8988T (cell line): Measurements from ENCODE around the gene WFIKKN1.
"Not testable (repeated sequence)": the region's sequence is repeated elsewhere in the genome, so short reads cannot be mapped to it uniquely, and the experiment has no call there.

Experiments
- DNase-seq: peaks from one replicate; pipeline ENCODE4 v3.0.0; 2011

WFIKKN1 gene

GRCh38 chr16:595942-596735, 34.6 kb upstream of the WFIKKN1 start:
- DNase-seq: no peak

- DNase-seq: no peak
Observed at GRCh38 chr16:596736-597060, 34.1 kb upstream of the WFIKKN1 start.

- DNase-seq: not testable (repeated sequence)
Observed at GRCh38 chr16:597655-598054, 33.1 kb upstream of the WFIKKN1 start.

- DNase-seq: no peak
Observed at GRCh38 chr16:598823-599739, 31.7 kb upstream of the WFIKKN1 start.

GRCh38 chr16:600781-601180, 30.0 kb upstream of the WFIKKN1 start:
- DNase-seq: no peak

GRCh38 chr16:603933-604332, 26.9 kb upstream of the WFIKKN1 start:
- DNase-seq: no peak

- no peak for DNase-seq
Observed at GRCh38 chr16:606656-607307, 24.0 kb upstream of the WFIKKN1 start.

GRCh38 chr16:608019-608418, 22.8 kb upstream of the WFIKKN1 start:
- DNase-seq: no peak

- no peak for DNase-seq
Observed at GRCh38 chr16:609316-609715, 21.5 kb upstream of the WFIKKN1 start.

GRCh38 chr16:609984-610383, 20.8 kb upstream of the WFIKKN1 start:
- no peak for DNase-seq

GRCh38 chr16:610513-611381, 20.0 kb upstream of the WFIKKN1 start:
- no peak for DNase-seq

- no peak for DNase-seq
Observed at GRCh38 chr16:615122-615521, 15.7 kb upstream of the WFIKKN1 start.

GRCh38 chr16:616733-617586, 13.8 kb upstream of the WFIKKN1 start:
- no peak for DNase-seq

GRCh38 chr16:617855-618254, 12.9 kb upstream of the WFIKKN1 start:
- no peak for DNase-seq

GRCh38 chr16:619476-620100, 11.2 kb upstream of the WFIKKN1 start:
- no peak for DNase-seq

GRCh38 chr16:620700-621525, 9.9 kb upstream of the WFIKKN1 start:
- DNase-seq: no peak

- DNase-seq: no peak
Observed at GRCh38 chr16:621526-622105, 9.2 kb upstream of the WFIKKN1 start.

- DNase-seq: no peak
Observed at GRCh38 chr16:622920-623280, 7.9 kb upstream of the WFIKKN1 start.

- DNase-seq: no peak
Observed at GRCh38 chr16:624526-625070, 6.2 kb upstream of the WFIKKN1 start.
